GM18499 (cell line): ENCODE measurements around the gene GABBR2.

Experiments used
- ATAC-seq: cut with Tn5 transposase; IDR thresholded peaks from one replicate; pipeline ENCODE4 v1.9.1; 2021; ENCODE audit warnings: moderate number of reproducible peaks; ENCODE audit not compliant: insufficient read depth, unreplicated experiment

GABBR2 gene

GRCh38 chr9:98640394-98640793, 68.3 kb downstream of the GABBR2 start:
- no peak for ATAC-seq

- ATAC-seq, result no peak
Measured at GRCh38 chr9:98639133-98639532, 69.6 kb downstream of the GABBR2 start.

GRCh38 chr9:98637381-98637780, 71.4 kb downstream of the GABBR2 start:
- ATAC-seq, result no peak

- no peak for ATAC-seq
Measured at GRCh38 chr9:98635374-98635773, 73.4 kb downstream of the GABBR2 start.

GRCh38 chr9:98634685-98635336, 73.9 kb downstream of the GABBR2 start:
- no peak for ATAC-seq

GRCh38 chr9:98632839-98633238, 75.9 kb downstream of the GABBR2 start:
- ATAC-seq, result no peak

- ATAC-seq, result no peak
Measured at GRCh38 chr9:98627296-98627695, 81.4 kb downstream of the GABBR2 start.

GRCh38 chr9:98625728-98626127, 83.0 kb downstream of the GABBR2 start:
- ATAC-seq, result no peak

- ATAC-seq, result no peak
Measured at GRCh38 chr9:98619788-98620187, 88.9 kb downstream of the GABBR2 start.

GRCh38 chr9:98615633-98616032, 93.1 kb downstream of the GABBR2 start:
- no peak for ATAC-seq

GRCh38 chr9:98614941-98615340, 93.8 kb downstream of the GABBR2 start:
- ATAC-seq, result no peak

GRCh38 chr9:98612061-98612752, 96.5 kb downstream of the GABBR2 start:
- ATAC-seq, result no peak

GRCh38 chr9:98611319-98611718, 97.4 kb downstream of the GABBR2 start:
- no peak for ATAC-seq

- no peak for ATAC-seq
Measured at GRCh38 chr9:98610711-98611110, 98.0 kb downstream of the GABBR2 start.

GRCh38 chr9:98610211-98610610, 98.5 kb downstream of the GABBR2 start:
- ATAC-seq, result no peak

GRCh38 chr9:98609646-98610045, 99.1 kb downstream of the GABBR2 start:
- ATAC-seq, result no peak

- ATAC-seq, result no peak
Measured at GRCh38 chr9:98607787-98608186, 100.9 kb downstream of the GABBR2 start.

GRCh38 chr9:98607152-98607551, 101.6 kb downstream of the GABBR2 start:
- no peak for ATAC-seq

- ATAC-seq, result no peak
Measured at GRCh38 chr9:98606730-98607129, 102.0 kb downstream of the GABBR2 start.

- no peak for ATAC-seq
Measured at GRCh38 chr9:98605116-98605515, 103.6 kb downstream of the GABBR2 start.

GRCh38 chr9:98603821-98604383, 104.8 kb downstream of the GABBR2 start:
- no peak for ATAC-seq
